Cardiac muscle cell (in vitro differentiated cells and primary cell): ENCODE measurements around the gene KCNMA1. TPM values are rescaled to one million over a fixed set of nuclear protein-coding genes. Genes with fewer than 3 reads are reported as not detected.
"Not testable (repeated sequence)": the region's sequence is repeated elsewhere in the genome, so short reads cannot be mapped to it uniquely, and the experiment has no call there.

ENCODE experiments used
- DNase-seq, 2 donors: peaks; one replicate each; pipeline versions ENCODE4 v3.0.0 to v3.0.0-alpha.2; 2010 to 2017; ENCODE audit warnings: low read depth in 1 of 2, low spot score in 1 of 2
- H3K27ac ChIP-seq: fragments of 200-600 bp; sonication (generic); 2 replicates; pipeline ENCODE4 v1.5.1; 2016
- H3K27me3 ChIP-seq: fragments of 200-600 bp; sonication (generic); 2 replicates; pipeline ENCODE4 v1.6.0; 2016; ENCODE audit warnings: control low read depth
- H3K36me3 ChIP-seq: fragments of 200-600 bp; sonication (generic); 2 replicates; pipeline ENCODE4 v1.5.1; 2016; ENCODE audit warnings: control low read depth
- H3K4me1 ChIP-seq: fragments of 200-600 bp; sonication (generic); 2 replicates; pipeline ENCODE4 v1.8.1; 2017; ENCODE audit warnings: low read depth, mild to moderate bottlenecking, mixed run types
- H3K4me3 ChIP-seq: fragments of 200-600 bp; sonication (generic); 2 replicates; pipeline ENCODE4 v1.5.1; 2016; ENCODE audit warnings: mild to moderate bottlenecking
- H3K9me3 ChIP-seq: fragments of 200-600 bp; sonication (generic); 2 replicates; pipeline ENCODE4 v1.5.1; 2017; ENCODE audit warnings: low read depth, mild to moderate bottlenecking, control low read depth
- CTCF ChIP-seq: IDR thresholded peaks from 2 replicates; pipeline ENCODE4 v1.5.1; 2012; ENCODE audit warnings: low read depth, mild to moderate bottlenecking, low read length
- polyA plus RNA-seq: library from polyadenylated mRNA; unstranded; fragments of >200 nt; fragmentation: Nextera tagmentation; extraction: Ambion mirVana; gene quantifications from 2 replicates; pipeline ENCODE4 v1.2.1, GENCODE V29; 2016
- total RNA-seq: library from RNA; depleted of rRNA; stranded (reverse); fragments of >200 nt; gene quantifications from 2 replicates; pipeline ENCODE4 v1.2.3, GENCODE V29; 2016

KCNMA1 gene
- total and polyA plus RNA-seq, 2 experiments from 2014 or later = 1.8 to 1.9 TPM

DNA sequence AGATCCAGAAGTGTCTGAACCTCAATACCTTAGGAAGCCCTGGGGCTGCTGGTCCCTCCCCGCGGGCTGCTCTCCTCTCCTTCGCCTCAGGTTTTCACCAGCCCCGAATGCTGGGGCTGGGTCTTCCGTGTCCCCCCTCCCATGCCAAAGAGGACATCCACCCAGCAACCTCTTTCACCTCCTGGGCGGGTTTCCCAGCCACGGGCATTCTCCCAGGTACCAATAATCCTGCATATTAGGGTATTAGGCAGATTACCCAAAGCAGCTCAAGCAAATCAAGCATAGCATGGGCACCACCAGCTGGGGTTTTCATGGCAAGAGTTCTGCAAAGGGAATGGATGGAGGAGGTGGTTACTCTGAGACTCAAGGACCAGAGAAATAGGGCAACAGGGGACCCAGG is 224.4 kb downstream of the KCNMA1 start:
- Histone ChIP-seq H3K9me3 (no peaks in the 10 kb centered on the region), H3K4me1 (peaks cover 4% of the 10 kb centered on the region), H3K36me3 (no peaks in the 10 kb centered on the region), H3K27ac (no peak overlapping the region), H3K27me3 (peaks cover 5% of the 10 kb centered on the region), H3K4me3 (no peak overlapping the region)
- no peak for TF ChIP-seq CTCF
- DNase-seq = no peak

DNA sequence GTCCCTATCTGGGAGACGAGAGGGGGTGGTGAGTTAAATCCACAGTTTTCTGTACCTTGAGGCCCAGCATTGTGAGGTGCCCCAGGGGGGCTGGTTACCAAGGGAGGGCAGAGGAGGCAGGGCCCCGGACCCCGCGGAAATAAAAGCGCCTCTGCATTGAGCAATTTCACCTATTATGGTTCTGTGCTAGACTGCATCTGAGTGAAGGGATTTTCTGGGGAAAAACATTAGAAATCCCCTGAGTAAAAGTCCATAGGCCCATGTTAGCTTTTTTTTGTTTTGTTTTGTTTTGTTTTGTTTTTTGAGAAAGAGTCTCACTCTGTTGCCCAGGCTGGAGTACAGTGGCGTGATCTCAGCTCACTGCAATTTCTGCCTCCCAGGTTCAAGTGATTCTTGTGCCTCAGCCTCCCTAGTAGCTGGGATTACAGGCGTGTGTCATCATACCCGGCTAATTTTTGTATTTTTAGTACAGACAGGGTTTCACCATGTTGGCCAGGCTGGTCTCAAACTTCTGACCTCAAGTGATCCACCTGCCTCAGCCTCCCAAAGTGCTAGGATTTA is 225.0 kb downstream of the KCNMA1 start:
- H3K9me3 ChIP-seq, H3K27ac ChIP-seq, H3K4me3 ChIP-seq, DNase-seq, H3K27me3 ChIP-seq, H3K4me1 ChIP-seq, H3K36me3 ChIP-seq: not testable (repeated sequence)

GRCh38 chr10:77411805-77412204 is 225.8 kb downstream of the KCNMA1 start:
- Histone ChIP-seq H3K27ac (no peak overlapping the region), H3K4me3 (no peak overlapping the region), H3K9me3 (no peaks in the 10 kb centered on the region), H3K4me1 (peaks cover 4% of the 10 kb centered on the region), H3K36me3 (no peaks in the 10 kb centered on the region), H3K27me3 (peaks cover 5% of the 10 kb centered on the region)
- TF ChIP-seq CTCF = no peak
- DNase-seq = no peak

GRCh38 chr10:77410523-77410922 is 227.1 kb downstream of the KCNMA1 start:
- no peak overlapping the region for H3K27ac ChIP-seq
- H3K4me3 ChIP-seq = no peak overlapping the region
- DNase-seq = peak in 1 of 2 donors; percentile 45
- no peaks in the 10 kb centered on the region for H3K9me3 ChIP-seq
- no peaks in the 10 kb centered on the region for H3K36me3 ChIP-seq
- TF ChIP-seq CTCF = no peak
- H3K27me3 ChIP-seq = peaks cover 5% of the 10 kb centered on the region
- peaks cover 4% of the 10 kb centered on the region for H3K4me1 ChIP-seq

GRCh38 chr10:77409697-77410471 is 227.7 kb downstream of the KCNMA1 start:
- Histone ChIP-seq H3K9me3 (no peaks in the 10 kb centered on the region), H3K4me1 (peaks cover 4% of the 10 kb centered on the region), H3K4me3 (no peak overlapping the region), H3K36me3 (no peaks in the 10 kb centered on the region), H3K27me3 (peaks cover 5% of the 10 kb centered on the region), H3K27ac (no peak overlapping the region)
- DNase-seq = no peak
- TF ChIP-seq CTCF = no peak

DNA sequence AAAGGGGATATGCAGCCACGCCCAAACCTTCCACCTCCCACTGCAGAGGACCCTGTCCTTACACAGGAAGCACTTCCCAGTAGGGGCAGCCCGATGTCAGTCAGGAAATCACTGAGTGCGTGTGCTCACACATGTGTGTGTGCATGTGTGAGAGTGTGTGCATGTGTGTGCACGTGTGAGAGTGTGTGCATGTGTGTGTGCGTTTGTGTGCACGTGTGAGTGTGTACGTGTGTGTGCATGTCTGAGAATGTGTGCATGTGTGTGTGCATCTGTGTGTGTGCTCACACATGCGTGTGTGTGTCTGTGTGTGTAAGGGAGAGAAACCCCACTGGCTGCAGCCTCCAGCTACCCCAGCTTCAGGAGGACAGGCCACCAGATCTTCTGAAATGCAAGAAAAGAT is 229.3 kb downstream of the KCNMA1 start:
- no peak for TF ChIP-seq CTCF
- peaks cover 4% of the 10 kb centered on the region for H3K4me1 ChIP-seq
- no peak overlapping the region for H3K27ac ChIP-seq

More for the DNA sequence above, 229.3 kb downstream of the KCNMA1 start:
- DNase-seq = no peak
- Histone ChIP-seq H3K36me3 (no peaks in the 10 kb centered on the region), H3K27me3 (no peaks in the 10 kb centered on the region), H3K9me3 (no peaks in the 10 kb centered on the region), H3K4me3 (no peak overlapping the region)
